Lower leg skin (tissue), 3 donors: ENCODE results near the gene SSRP1.

Source experiments
- POLR2A ChIP-seq, 2 donors: fragments of 450-650 bp; IDR thresholded peaks; one replicate each; pipeline ENCODE4 v1.6.1; 2016 to 2017; ENCODE audit warnings: antibody characterized with exemption in 2 of 2, mild to moderate bottlenecking in 1 of 2, moderate library complexity in 1 of 2
- TF ChIP-seq, protein P1 (sequence below), 3 donors: fragments of 450-650 bp; IDR thresholded peaks; one replicate each; pipeline ENCODE4 v1.5.1; 2016; ENCODE audit warnings: antibody characterized with exemption in 3 of 3, mild to moderate bottlenecking in 3 of 3, moderate library complexity in 2 of 3

DNA sequence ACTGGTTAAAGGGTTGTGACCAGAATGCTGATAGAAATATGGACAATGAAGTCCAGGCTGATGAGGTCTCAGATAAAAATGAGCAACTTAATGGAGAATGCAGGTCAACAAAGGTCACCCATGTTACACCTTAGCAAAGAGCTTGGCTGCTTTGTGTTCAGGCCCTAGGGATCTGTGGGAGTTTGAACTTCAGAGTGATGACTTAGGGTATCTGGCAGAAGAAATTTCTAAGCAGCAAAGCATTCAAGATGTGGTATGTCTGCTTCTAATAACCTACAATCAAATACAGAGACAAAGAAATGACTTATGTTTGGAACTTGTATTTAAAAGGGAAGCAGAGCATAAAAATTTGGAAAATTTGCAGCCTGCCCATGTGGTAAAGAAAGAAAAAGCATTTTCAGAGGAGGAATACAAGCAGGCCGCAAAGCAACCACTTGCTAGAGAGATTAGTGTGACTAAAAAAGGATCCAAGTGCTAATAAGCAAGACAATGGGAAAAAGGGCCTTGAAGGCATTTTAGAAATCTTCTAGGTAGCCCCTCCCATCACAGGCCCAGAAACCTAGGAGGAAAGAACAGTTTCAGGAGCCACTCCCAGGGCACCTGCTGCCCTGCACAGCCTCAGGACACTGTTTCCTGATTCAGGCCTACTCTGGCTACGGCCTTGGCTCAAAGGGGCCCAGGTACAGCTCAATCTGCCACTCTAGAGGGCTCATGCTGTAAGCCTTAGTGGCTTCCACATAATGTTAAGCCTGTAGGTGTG is 52.3 kb downstream of the SSRP1 start:
- TF ChIP-seq, protein P1, sequence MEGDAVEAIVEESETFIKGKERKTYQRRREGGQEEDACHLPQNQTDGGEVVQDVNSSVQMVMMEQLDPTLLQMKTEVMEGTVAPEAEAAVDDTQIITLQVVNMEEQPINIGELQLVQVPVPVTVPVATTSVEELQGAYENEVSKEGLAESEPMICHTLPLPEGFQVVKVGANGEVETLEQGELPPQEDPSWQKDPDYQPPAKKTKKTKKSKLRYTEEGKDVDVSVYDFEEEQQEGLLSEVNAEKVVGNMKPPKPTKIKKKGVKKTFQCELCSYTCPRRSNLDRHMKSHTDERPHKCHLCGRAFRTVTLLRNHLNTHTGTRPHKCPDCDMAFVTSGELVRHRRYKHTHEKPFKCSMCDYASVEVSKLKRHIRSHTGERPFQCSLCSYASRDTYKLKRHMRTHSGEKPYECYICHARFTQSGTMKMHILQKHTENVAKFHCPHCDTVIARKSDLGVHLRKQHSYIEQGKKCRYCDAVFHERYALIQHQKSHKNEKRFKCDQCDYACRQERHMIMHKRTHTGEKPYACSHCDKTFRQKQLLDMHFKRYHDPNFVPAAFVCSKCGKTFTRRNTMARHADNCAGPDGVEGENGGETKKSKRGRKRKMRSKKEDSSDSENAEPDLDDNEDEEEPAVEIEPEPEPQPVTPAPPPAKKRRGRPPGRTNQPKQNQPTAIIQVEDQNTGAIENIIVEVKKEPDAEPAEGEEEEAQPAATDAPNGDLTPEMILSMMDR (IDR thresholded peaks at IDR 0.05) = no peak
- no peak for TF ChIP-seq POLR2A (IDR thresholded peaks at IDR 0.05)
